IPS-15b (cell line): ENCODE data around the gene CCL19.
"Not testable (repeated sequence)": the region's sequence is repeated elsewhere in the genome, so short reads cannot be mapped to it uniquely, and the experiment has no call there.

ENCODE experiments used
- H3K27me3 ChIP-seq: one replicate; pipeline ENCODE4 v1.6.1; 2013; ENCODE audit warnings: low read length; ENCODE audit not compliant: control insufficient read depth, insufficient read depth
- H3K36me3 ChIP-seq: one replicate; pipeline ENCODE4 v1.6.1; 2013; ENCODE audit warnings: low read length; ENCODE audit not compliant: control insufficient read depth, insufficient read depth
- H3K4me1 ChIP-seq: one replicate; pipeline ENCODE4 v1.6.1; 2013; ENCODE audit warnings: mild to moderate bottlenecking, low read length; ENCODE audit not compliant: control insufficient read depth, insufficient read depth
- H3K4me3 ChIP-seq: one replicate; pipeline ENCODE4 v1.5.1; 2013; ENCODE audit warnings: low read depth, low read length
- H3K9ac ChIP-seq: one replicate; pipeline ENCODE4 v1.6.1; 2013; ENCODE audit warnings: low read depth, mild to moderate bottlenecking, low read length
- H3K9me3 ChIP-seq: one replicate; pipeline ENCODE4 v1.6.1; 2013; ENCODE audit warnings: mild to moderate bottlenecking, low read length; ENCODE audit not compliant: control insufficient read depth, insufficient read depth

The CCL19 gene

DNA sequence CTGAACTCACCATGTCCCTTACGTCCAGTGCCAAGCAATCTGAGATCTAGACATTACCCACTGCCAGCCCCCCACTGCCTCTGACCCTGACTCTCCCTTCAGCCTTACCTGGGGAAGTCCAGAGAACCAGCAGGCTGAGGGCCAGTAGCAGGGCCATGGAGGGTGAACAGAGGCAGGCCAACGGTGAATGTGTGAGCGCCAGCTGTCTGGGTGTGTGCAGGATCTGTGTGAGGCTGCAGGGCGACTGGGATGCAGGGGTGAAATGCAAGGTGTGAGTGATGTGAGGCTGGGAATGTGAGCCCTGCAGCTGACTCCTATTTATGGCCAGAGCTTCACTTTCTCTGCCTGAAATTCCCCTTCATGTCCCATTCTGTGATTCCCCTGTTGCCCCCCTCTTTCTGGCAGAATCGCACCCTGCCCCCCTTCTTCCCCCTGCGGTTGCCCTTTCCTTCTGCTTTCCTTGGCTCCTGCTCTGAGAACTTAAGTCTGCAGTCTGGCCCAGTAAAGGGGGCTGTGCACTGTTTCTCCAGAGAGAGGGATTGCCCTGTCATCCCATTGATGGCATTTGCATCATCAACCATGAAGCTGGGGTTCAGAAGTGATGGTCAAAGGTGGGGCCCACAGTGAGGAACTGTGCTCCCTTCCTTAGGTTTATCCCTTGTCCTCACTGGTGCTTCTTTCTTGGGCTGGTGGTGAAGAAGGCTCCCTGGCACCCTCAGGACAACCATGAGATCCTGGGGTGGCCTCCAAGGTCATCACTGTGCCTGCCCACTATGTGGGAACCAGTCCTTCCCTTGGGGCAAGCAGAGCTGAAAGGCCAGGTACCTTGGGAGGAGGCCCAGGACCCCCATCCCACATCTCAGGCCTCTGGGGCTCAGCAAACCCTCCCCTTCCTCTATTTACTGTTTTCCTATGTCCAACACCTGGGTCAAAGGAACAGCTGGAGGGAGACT is at the start of gene CCL19:
Gene CCL19 (minus strand): TSS at position 294 of the 953 bp plus-strand sequence. CDS start 137 bp downstream, at position 157.
- no peaks in the 10 kb centered on the region for H3K36me3 ChIP-seq
- no peaks in the 10 kb centered on the region for H3K4me1 ChIP-seq

DNA sequence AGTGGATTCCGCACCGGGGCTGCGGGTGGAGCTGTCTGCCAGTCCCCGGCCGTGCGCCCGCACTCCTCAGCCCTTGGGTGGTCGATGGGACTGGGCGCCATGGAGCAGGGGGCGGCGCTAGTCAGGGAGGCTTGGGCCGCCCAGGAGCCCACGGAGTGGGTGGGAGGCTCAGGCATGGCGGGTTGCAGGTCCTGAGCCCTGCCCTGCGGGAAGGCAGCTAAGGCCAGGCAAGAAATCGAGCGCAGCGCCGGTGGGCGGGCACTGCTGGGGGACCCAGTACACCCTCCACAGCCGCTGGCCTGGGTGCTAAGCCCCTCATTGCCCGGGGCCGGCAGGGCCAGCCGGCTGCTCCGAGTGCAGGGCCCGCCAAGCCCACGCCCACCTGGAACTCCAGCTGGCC is 49.1 kb upstream of the CCL19 start:
- H3K4me1 ChIP-seq, H3K9ac ChIP-seq, H3K4me3 ChIP-seq, H3K36me3 ChIP-seq, H3K9me3 ChIP-seq, H3K27me3 ChIP-seq: not testable (repeated sequence)

More for the DNA sequence above, at the start of gene CCL19:
- Histone ChIP-seq H3K9ac (no peak within 1 kb of the TSS), H3K27me3 (no peaks in the 10 kb centered on the region), H3K4me3 (no peak within 1 kb of the TSS), H3K9me3 (no peaks in the 10 kb centered on the region)

DNA sequence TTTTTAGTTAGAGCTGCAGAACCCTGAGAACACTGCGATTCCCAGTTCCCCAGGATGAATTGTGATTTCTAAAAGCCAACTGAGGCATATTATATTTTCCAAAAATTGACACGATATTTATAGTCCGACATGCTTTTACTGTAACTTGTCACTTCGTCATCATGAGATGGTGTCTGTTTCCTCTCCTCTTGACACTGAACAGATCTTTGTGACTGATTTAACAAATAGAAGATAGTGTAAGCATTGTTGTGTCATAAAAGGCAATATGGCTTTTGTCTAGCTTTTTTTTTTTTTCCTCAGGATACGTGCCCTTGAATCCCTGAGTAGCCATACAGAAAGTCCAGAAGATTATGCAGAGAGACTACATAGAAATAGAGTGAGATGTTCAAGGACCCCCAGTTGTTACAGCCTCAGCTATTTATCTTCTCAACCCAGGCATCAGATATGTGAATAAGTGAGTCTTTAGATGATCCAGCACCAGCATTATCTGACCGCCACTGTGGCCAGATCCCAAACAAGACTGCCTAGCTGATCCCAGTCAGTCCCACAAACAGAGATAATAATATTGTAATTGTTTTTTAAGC is 46.7 kb upstream of the CCL19 start:
- Histone ChIP-seq H3K27me3 (no peaks in the 10 kb centered on the region), H3K4me1 (no peaks in the 10 kb centered on the region), H3K36me3 (no peaks in the 10 kb centered on the region), H3K4me3 (no peak overlapping the region), H3K9ac (no peak overlapping the region), H3K9me3 (no peaks in the 10 kb centered on the region)

DNA sequence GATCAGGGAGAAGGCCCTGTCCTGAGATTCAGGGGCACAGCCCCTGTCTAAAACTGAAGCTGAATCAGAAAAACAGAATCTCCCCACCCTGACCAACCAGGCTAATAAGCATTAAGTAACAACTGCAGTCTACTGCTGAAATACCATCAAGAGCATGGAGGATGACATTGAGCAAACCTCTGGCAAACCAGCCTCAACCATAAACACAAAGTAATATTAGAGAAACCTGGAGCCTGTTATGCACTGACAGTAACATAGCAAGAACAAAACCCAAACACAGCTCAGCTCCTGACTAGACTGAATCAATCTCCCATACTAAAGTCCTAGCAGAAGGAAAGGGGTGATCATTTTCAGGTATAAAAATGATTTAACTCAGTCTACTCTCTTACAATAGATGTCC is 43.6 kb upstream of the CCL19 start:
- Histone ChIP-seq H3K27me3 (no peaks in the 10 kb centered on the region), H3K4me1 (no peaks in the 10 kb centered on the region), H3K36me3 (no peaks in the 10 kb centered on the region), H3K9ac (no peak overlapping the region), H3K9me3 (no peaks in the 10 kb centered on the region), H3K4me3 (no peak overlapping the region)

DNA sequence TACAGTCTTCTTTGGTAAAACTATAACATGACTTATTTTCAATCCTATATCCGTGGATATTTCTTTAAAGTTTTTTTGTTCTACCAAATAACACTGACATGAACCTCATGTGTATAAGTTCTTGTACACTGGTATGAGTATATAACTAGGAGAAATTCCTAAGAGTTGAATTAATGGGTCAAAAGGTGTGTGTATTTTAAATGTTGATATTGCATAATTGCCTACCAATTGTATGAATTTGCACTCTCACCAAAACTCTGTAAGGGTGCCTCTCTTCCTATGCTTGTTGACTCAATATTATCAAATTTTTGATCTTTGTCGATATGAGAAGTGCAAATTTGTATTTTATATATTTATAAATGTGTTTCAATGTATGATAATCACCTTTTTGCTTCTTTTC is 41.8 kb upstream of the CCL19 start:
- Histone ChIP-seq H3K4me3 (no peak overlapping the region), H3K27me3 (peaks cover 2% of the 10 kb centered on the region), H3K9me3 (no peaks in the 10 kb centered on the region), H3K4me1 (no peaks in the 10 kb centered on the region), H3K9ac (no peak overlapping the region), H3K36me3 (no peaks in the 10 kb centered on the region)

DNA sequence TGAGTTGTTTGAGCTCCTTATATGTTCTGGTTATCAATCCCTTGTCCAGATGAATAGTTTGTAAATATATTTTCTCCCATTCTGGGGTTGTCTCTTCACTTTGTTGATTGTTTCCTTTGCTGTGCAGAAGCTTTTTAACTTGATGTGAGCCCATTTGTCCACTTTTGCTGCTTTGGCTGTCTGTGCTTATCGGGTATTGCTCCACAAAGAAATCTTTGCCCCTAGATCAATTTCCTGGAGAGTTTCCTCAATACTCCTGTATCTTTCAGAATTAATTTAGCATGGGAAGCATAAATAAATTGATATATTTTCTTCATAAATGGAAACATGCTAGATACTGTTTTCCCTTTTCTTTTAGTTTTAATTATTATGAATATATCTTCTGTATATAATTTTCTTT is 41.4 kb upstream of the CCL19 start:
- Histone ChIP-seq H3K4me3 (no peak overlapping the region), H3K9ac (no peak overlapping the region), H3K4me1 (no peaks in the 10 kb centered on the region), H3K27me3 (peaks cover 2% of the 10 kb centered on the region), H3K9me3 (no peaks in the 10 kb centered on the region), H3K36me3 (no peaks in the 10 kb centered on the region)

DNA sequence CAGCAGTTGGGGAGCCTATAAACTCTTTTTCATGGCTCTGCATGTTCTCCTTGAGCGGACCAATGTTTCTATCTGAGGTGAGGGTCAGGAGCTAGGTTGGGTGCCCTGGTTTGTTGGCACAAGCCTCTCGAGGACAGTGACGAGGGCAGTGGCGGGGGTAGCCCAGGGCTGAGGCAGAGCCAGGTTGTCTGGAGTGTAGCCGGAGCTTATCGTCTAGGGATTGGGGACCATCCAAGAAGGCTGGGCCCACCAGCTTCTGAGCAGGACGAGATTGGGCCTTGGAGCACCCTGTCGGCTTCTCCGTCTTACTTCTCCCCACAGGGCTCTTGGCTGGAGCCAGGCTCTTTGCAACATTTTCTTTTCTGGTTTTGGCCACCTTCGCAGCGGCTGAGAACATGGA is 32.1 kb upstream of the CCL19 start:
- Histone ChIP-seq H3K4me3 (no peak overlapping the region), H3K36me3 (peaks cover 2% of the 10 kb centered on the region), H3K9ac (no peak overlapping the region), H3K27me3 (peaks cover 3% of the 10 kb centered on the region), H3K9me3 (no peaks in the 10 kb centered on the region), H3K4me1 (no peaks in the 10 kb centered on the region)

DNA sequence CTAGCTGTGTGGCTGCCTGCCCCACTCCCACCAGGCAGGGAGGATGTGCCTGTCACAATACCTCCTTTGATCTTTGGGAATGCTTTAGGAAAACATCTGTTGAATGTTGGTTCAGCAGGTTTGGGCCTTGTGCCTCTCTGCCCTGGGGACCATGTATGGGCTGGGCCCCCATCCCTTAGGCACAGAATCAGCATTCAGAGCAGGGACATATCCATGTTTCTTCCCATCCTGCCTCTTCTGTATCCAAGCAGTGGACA is 28.6 kb upstream of the CCL19 start:
- H3K36me3 ChIP-seq, H3K9me3 ChIP-seq, H3K9ac ChIP-seq, H3K4me3 ChIP-seq, H3K27me3 ChIP-seq, H3K4me1 ChIP-seq: not testable (repeated sequence)

DNA sequence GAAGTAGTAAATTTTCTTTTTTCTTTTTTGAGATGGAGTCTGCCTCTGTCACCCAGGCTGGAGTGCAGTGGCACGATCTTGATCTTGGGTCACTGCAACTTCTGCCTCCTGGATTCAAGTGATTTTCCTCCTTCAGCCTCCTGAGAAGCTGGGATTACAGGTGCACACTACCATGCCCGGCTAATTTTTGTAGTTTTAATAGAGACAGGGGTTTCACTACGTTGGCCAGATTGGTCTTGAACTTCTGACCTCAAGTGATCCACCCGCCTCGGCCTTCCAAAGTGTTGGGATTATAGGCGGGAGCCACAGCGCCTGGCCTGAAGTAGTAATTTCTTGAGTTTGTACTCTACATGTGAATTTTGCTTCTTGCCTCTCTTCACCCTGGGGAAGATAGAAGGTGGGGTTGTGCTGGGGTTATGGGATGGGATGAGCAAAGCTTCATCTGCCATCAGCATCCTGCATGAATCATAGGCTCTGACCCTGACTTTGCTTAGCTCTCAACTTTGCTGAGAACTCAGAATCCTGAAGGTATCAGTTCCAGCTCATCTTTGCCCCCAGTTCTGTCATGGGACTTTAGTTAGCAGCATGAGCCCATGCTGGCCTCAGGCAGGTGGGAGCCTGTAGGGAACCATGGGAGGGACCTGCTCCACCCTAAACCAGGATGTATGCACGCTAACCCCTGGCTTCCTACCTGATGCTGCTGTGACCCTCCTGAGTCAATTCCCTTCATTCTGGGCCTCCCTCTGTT is 28.1 kb upstream of the CCL19 start:
- Histone ChIP-seq H3K9ac (no peak overlapping the region), H3K36me3 (peaks cover 2% of the 10 kb centered on the region), H3K4me3 (no peak overlapping the region), H3K4me1 (no peaks in the 10 kb centered on the region), H3K9me3 (no peaks in the 10 kb centered on the region), H3K27me3 (peaks cover 4% of the 10 kb centered on the region)

DNA sequence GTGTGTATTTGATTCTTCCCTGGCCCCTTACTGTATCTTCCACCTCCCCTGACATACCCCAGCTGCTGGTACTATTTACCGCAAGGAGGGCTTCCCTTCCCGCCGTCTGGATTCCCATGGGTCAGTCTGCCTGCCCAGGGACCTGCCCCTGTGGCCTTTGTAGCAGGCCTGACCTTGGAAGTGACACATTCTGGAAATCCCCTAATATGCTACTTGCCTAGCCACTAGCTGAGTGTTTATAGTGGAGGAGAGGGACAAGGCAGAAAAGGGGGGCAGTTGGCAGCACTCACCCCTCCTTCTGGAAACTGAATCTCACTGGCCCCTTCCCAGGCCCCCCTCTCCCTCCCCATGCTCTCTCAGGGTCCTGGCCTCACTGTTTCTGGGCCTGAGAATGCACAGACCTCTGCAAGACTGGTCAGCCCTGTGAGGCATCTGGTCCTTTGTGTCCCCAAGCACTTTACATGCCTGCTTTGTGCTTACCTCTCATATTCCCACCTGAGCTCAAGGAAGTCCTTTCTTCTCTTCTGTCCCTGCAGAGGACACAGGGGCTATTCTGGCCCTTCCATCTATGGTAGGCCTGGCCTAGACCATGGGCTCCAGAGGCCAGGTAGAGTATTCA is 27.0 kb upstream of the CCL19 start:
- no peaks in the 10 kb centered on the region for H3K9me3 ChIP-seq

DNA sequence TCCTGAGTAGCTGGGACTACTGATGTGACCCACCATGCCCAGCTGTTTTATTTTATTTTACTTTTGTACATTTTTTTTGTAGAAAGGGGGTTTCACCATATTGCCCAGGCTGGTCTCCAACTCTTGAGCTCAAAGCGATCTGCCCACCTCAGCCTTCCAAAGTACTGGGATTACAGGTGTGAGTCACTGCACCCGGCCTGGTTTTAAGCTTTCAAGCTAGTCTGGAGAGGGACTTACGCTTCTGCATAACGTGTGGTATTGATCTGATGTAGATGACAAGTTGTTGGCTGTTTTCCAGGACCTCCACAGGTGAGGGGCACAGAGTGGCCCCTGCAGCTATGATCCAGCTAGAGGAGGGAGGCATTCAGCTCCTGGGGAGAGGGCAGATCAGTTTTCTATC is 25.6 kb upstream of the CCL19 start:
- peaks cover 2% of the 10 kb centered on the region for H3K36me3 ChIP-seq
- H3K4me1 ChIP-seq = no peaks in the 10 kb centered on the region
- H3K27me3 ChIP-seq = peaks cover 4% of the 10 kb centered on the region
- H3K9ac ChIP-seq = no peak overlapping the region
- H3K9me3 ChIP-seq = no peaks in the 10 kb centered on the region
- H3K4me3 ChIP-seq = no peak overlapping the region

More for the DNA sequence above, 27.0 kb upstream of the CCL19 start:
- Histone ChIP-seq H3K9ac (no peak overlapping the region), H3K36me3 (peaks cover 2% of the 10 kb centered on the region), H3K4me3 (no peak overlapping the region), H3K27me3 (peaks cover 4% of the 10 kb centered on the region), H3K4me1 (no peaks in the 10 kb centered on the region)
